GM21423 (cell line): ENCODE data around the gene DPY19L3.
"Not testable (repeated sequence)": the region's sequence is repeated elsewhere in the genome, so short reads cannot be mapped to it uniquely, and the experiment has no call there.

ENCODE experiments used
- ATAC-seq: cut with Tn5 transposase; IDR thresholded peaks from one replicate; pipeline ENCODE4 v1.9.1; 2021; ENCODE audit warnings: mild to moderate bottlenecking, moderate library complexity; ENCODE audit not compliant: unreplicated experiment

DPY19L3 gene, protein sequence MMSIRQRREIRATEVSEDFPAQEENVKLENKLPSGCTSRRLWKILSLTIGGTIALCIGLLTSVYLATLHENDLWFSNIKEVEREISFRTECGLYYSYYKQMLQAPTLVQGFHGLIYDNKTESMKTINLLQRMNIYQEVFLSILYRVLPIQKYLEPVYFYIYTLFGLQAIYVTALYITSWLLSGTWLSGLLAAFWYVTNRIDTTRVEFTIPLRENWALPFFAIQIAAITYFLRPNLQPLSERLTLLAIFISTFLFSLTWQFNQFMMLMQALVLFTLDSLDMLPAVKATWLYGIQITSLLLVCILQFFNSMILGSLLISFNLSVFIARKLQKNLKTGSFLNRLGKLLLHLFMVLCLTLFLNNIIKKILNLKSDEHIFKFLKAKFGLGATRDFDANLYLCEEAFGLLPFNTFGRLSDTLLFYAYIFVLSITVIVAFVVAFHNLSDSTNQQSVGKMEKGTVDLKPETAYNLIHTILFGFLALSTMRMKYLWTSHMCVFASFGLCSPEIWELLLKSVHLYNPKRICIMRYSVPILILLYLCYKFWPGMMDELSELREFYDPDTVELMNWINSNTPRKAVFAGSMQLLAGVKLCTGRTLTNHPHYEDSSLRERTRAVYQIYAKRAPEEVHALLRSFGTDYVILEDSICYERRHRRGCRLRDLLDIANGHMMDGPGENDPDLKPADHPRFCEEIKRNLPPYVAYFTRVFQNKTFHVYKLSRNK

GRCh38 chr19:32405431-32406160, at the start of gene DPY19L3:
Gene DPY19L3 (plus strand): TSS chr19:32405770. CDS start chr19:32408254, 2,484 bp downstream.
- ATAC-seq = peak; percentile 93

DNA sequence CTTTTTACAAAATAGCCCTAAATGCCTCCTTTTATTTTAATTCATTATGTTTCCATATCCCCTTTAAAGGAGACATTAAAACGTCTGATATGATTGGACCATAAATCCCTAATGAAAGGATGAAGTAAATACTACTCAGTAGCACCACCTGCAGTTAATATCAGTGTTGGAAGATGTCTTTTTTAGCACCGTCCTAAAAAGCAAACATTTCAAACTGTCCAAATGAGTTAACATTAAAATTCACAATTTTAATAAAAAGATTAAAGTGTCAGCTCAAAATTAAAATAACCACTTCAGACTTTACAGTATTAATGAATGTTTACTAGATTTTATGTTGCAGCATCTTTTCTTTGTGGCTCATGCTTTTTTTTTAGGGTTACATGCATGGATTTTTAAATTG, 47.9 kb upstream of the DPY19L3 start:
- ATAC-seq = no peak

DNA sequence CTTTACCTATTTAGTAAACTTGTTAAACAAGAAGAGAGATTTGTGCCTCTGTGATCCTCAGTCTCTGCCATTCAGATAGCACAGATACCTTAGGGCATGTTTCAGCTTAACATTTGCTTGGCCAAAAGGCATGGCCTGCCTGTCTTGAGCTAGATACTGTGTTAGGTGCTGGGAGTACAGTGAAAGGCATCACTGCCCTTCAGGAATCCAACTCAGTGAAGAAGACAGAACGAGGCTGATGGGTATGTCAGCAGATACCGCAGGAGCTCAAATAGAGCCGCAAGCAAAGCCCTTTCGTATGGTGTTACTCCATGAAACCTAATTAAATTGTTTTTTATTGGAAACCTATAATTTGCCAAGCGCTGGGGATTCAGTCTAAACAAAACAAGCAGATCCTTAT, 47.2 kb upstream of the DPY19L3 start:
- ATAC-seq = no peak

- ATAC-seq = no peak
Observed at GRCh38 chr19:32359581-32359980, 46.0 kb upstream of the DPY19L3 start.

DNA sequence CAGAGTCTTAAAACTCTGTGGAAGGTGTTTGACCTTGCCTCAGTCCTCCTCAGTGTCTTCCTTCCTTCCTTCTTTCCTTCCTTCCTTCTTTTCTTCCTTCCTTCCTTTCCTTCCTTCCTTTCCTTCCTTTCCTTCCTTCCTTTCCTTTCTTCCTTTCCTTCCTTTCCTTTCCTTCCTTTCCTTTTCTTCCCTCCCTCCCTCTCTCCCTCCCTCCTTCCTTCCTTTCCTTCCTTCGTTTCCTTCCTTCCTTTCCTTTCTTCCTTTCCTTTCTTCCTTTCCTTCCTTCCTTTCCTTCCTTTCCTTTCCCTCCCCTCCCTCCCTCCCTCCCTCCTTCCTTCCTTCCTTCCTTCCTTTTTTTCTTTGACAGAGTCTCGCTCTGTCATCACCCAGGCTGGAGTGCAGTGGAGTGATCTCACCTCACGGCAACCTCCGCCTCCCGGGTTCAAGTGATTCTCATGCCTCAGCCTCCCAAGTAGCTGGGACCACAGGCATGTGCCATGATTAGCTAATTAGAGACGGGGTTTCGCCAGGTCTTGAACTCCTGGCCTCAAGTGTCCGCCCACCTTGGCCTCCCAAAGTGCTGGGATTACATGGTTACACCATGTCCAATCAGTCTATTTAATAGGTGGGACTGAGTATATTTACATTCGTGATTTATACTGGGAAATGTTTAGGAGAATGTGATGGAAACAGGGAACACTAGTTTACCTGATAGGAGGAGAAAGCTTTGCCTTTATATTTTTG, 43.8 kb upstream of the DPY19L3 start:
- no peak for ATAC-seq

- ATAC-seq = no peak
Observed at GRCh38 chr19:32362318-32362691, 43.3 kb upstream of the DPY19L3 start.

DNA sequence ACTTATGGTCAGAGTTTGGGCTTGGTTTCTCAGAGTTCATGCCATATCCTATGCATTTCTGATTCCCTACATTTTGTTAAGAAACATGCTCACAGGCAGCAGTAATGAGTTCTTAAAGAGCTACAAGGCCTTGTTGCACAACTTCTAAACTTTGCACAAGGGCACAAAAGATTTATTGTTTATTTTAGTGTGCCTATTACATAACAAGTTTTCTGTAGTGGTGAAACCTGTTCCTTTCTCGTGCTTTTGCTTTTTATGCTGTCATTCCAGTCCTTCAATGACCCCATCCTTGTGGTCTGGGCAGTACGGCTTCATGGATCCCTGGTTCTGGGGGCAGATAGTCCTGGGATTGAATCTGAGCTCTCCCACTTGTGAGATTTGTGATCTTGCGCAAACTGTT, 42.4 kb upstream of the DPY19L3 start:
- no peak for ATAC-seq

- ATAC-seq = no peak
Observed at GRCh38 chr19:32363632-32364031, 41.9 kb upstream of the DPY19L3 start.

- no peak for ATAC-seq
Observed at GRCh38 chr19:32364040-32364439, 41.5 kb upstream of the DPY19L3 start.

DNA sequence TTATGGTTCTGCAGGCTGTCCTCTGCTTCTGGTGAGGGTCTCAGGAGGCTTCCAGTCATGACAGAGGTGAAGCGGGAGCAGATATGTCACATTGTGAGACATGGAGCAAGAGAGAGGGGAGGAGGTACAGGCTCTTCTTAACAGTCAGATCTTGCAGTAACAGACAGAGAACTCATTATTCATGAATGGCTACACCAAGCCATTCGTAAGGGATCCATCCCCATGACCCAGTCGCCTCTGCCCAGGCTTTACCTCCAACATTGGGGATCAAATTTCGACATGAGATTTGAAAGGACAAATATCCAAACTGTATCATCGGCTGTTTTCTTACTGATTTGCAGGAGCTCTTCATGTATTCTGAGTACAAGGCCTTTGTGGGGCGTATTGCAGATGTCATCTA, 38.5 kb upstream of the DPY19L3 start:
- no peak for ATAC-seq

DNA sequence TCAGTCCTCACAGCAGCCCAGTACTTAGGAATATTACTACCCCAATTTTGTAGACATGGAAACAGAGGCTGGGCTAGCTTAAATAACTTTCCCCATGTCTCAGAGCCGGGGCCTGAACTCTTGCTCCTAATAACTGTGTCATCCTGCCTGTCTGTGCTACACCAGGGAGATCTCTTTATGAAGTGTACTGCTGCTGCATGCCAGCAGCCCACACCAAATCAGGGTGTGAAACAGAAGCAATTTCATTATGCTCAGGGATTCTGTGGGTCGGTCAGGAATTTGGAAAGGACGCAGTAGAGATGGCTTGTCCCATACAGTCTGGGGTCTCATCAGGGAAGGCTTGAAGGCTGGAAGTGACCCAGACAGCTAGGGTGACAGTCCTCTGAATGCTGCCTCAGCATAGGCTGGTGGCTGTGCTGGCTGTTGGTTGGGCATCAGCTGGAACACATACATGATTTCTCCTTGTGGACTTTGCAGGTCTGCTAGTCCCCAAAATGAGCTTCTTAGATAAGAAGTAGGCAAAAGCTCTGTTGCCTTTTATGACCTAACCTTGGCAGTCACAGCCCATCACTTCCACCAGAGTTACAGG, 37.5 kb upstream of the DPY19L3 start:
- ATAC-seq = no peak

DNA sequence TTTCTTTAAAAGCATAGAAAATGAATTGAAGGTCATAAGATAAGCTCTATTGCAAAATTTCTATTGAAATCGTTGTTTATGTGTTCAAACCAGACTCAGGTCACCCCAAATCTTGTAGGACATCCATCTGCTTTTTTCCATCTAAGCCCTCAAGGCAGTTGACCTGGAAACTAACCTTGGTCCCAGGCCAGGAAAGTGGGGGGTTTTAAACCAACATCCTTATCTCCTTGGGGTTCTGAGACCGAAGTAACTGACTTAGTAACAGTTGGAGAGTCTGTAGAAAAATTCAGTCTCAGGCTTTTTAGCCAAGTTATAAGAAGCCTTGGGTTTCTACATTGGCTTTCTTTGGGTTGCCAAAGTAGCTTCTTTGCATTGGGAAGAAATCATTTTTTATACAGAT, 36.8 kb upstream of the DPY19L3 start:
- ATAC-seq = no peak

DNA sequence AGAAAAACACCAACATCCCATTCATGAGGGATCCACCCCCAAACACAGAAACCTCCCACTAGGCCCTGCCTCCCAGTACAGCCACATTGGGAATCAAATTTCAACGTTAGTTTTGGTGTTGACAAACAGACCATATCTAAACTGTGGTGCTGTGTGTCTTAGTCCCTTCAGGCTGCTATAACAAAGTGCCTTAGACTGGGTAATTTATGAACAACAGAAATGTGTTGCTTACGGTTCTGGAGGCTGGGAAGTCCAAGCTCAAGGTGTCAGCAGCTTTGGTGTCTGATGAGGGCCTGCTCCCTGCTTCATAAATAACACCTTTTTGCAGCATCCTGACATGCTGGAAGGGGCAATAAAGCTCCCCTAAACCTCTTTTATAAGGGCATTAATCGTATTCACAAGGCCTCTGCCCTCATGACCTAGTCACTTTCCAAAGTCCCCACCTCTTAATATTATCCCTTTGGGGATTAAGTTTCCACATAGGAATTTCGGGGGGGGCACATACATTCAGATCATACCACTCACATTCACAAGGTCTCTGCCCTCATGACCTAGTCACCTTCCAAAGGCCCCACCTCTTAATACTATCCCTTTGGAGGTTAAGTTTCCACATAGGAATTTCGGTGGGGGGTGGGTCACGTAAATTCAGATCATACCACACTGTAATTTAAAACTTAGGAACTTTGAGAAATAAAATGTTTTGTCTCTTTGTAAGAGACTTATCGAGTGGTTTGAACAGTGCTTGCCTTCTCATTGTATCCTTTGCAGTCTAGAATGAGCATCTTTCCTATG, 32.6 kb upstream of the DPY19L3 start:
- no peak for ATAC-seq

GRCh38 chr19:32373585-32374295, 31.8 kb upstream of the DPY19L3 start:
- no peak for ATAC-seq

DNA sequence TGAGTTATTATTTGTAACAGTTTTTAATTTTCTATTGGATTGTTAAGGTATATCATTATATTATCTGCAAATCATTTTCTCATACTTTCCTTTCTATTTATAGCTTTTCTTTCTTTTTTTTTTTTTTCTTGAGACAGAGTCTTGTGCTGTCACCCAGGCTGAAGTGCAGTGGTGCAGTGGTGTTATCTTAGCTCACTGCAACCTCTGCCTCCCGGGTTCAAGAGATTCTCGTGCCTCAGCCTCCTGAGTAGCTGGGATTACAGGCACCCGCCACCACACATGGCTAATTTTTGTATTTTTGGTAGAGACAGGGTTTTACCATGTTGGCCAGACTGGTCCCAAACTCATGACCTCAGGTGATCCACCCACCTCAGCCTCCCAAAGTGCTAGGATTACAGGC, 31.2 kb upstream of the DPY19L3 start:
- not testable (repeated sequence) for ATAC-seq

- not testable (repeated sequence) for ATAC-seq
Observed at GRCh38 chr19:32377088-32377487, 28.5 kb upstream of the DPY19L3 start.

DNA sequence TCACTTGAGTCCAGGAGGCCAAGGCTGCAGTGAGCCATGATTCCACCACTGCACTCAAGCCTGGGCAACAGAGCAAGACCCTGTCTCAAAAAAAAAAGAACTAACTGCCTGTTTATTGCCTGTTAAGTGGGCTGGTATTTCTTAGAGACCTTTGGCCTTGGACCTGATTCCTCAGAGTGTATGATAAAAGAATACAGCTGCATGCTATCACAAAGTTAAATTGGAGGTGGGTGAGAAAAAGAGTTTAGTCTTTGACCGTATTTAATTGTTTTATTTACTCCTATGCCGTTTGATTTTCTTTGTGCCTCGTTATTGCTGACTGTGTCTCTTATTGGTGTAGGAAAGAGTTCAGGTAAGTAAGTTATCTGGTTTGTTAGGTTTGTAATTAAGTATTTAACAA, 25.3 kb upstream of the DPY19L3 start:
- no peak for ATAC-seq

- no peak for ATAC-seq
Observed at GRCh38 chr19:32387701-32388392, 17.7 kb upstream of the DPY19L3 start.
